GM21447 (cell line): Measurements from ENCODE around the gene GBE1.
A peak's percentile ranks its signal among the peaks of the same experiment; 100 is the strongest.

Experiments used
- ATAC-seq: cut with Tn5 transposase; IDR thresholded peaks from one replicate; pipeline ENCODE4 v1.9.1; 2021; ENCODE audit not compliant: unreplicated experiment

Gene GBE1

GRCh38 chr3:81702126-81702525 lies 59.3 kb downstream of the GBE1 start:
- ATAC-seq: no peak

- ATAC-seq: no peak
Observed at GRCh38 chr3:81699536-81700320, 61.7 kb downstream of the GBE1 start.

- ATAC-seq: no peak
Observed at GRCh38 chr3:81696090-81696489, 65.4 kb downstream of the GBE1 start.

GRCh38 chr3:81695302-81695701 lies 66.1 kb downstream of the GBE1 start:
- no peak for ATAC-seq

GRCh38 chr3:81694662-81695061 lies 66.8 kb downstream of the GBE1 start:
- no peak for ATAC-seq

- no peak for ATAC-seq
Observed at GRCh38 chr3:81692766-81693165, 68.7 kb downstream of the GBE1 start.

GRCh38 chr3:81689617-81690016 lies 71.8 kb downstream of the GBE1 start:
- no peak for ATAC-seq

- ATAC-seq: no peak
Observed at GRCh38 chr3:81684751-81685395, 76.6 kb downstream of the GBE1 start.

GRCh38 chr3:81676706-81677456 lies 84.6 kb downstream of the GBE1 start:
- ATAC-seq: no peak

- ATAC-seq: no peak
Observed at GRCh38 chr3:81674690-81675089, 86.8 kb downstream of the GBE1 start.

GRCh38 chr3:81668283-81668682 lies 93.2 kb downstream of the GBE1 start:
- no peak for ATAC-seq

GRCh38 chr3:81666502-81667121 lies 94.8 kb downstream of the GBE1 start:
- no peak for ATAC-seq

GRCh38 chr3:81663114-81663513 lies 98.3 kb downstream of the GBE1 start:
- ATAC-seq: no peak

GRCh38 chr3:81660036-81660435 lies 101.4 kb downstream of the GBE1 start:
- ATAC-seq: no peak

GRCh38 chr3:81658322-81658997 lies 103.0 kb downstream of the GBE1 start:
- ATAC-seq: peak; percentile 52

GRCh38 chr3:81651139-81651538 lies 110.3 kb downstream of the GBE1 start:
- no peak for ATAC-seq

GRCh38 chr3:81650187-81650586 lies 111.3 kb downstream of the GBE1 start:
- ATAC-seq: no peak

- ATAC-seq: no peak
Observed at GRCh38 chr3:81645248-81645647, 116.2 kb downstream of the GBE1 start.

- no peak for ATAC-seq
Observed at GRCh38 chr3:81643721-81644120, 117.7 kb downstream of the GBE1 start.

GRCh38 chr3:81638480-81638879 lies 123.0 kb downstream of the GBE1 start:
- no peak for ATAC-seq

GRCh38 chr3:81632659-81633058 lies 128.8 kb downstream of the GBE1 start:
- ATAC-seq: no peak
